ENCODE data around the gene SLC35F3.
A peak's percentile ranks its signal among the peaks of the same experiment; 100 is the strongest.

The SLC35F3 gene

GRCh38 chr1:234264832-234265231, 360.4 kb downstream of the SLC35F3 start:
- in situ Hi-C loops (cut with MboI; ENCODE audit: low pct_unique_long_range_greater_than_20kb, low sequenced_read_pairs, unreplicated experiment), result no loop called here
- no peak for TF ChIP-seq CTCF (IDR thresholded peaks at IDR 0.05; ENCODE audit: extremely low read depth, insufficient read depth, missing control alignments)
- no peak for DNase-seq (ENCODE audit: low spot score)

DNA sequence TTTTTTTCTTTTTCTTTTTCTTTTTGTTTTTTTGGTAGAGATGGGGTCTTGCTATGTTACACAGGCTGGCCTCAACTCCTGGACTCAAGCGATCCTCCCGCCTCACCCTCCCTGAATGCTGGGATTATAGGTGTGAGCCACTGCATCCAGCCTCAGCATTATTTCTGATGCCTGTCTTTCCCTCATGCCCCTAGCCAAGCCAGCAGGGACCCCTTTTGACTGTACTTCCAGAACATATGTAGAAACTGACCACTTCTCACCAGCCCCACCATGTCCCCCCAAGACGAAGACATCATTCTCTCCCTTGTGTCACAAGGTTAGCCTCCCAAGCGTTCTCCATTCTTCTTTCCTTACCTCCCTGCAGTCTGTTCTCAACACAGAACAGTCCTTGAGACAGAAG, 360.8 kb downstream of the SLC35F3 start:
- in situ Hi-C loops (cut with MboI; ENCODE audit: low pct_unique_long_range_greater_than_20kb, low sequenced_read_pairs, unreplicated experiment), result no loop called here
- DNase-seq (ENCODE audit: low spot score), result no peak
- TF ChIP-seq CTCF (IDR thresholded peaks at IDR 0.05; ENCODE audit: extremely low read depth, insufficient read depth, missing control alignments), result no peak

DNA sequence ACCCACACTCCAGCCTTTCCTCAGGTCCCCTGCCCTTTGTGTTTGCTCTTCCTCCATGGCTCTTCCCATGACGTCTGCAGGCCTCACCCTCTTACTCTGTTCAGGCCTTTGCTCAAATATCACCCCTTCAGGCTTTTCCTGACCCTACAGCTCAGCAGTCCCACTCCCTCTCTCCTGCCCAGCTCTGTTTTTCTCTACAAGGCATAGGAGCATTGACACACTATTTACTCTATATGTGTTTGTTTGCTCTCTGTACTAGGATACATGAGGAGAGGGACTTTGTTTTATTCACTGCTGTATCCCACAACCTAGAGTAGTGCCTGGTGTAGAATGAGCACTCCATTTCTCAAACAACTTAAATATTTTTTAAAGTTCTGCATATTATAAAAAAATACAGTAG, 361.4 kb downstream of the SLC35F3 start:
- DNase-seq (ENCODE audit: low spot score), result no peak
- in situ Hi-C loops (cut with MboI; ENCODE audit: low pct_unique_long_range_greater_than_20kb, low sequenced_read_pairs, unreplicated experiment), result no loop called here

DNA sequence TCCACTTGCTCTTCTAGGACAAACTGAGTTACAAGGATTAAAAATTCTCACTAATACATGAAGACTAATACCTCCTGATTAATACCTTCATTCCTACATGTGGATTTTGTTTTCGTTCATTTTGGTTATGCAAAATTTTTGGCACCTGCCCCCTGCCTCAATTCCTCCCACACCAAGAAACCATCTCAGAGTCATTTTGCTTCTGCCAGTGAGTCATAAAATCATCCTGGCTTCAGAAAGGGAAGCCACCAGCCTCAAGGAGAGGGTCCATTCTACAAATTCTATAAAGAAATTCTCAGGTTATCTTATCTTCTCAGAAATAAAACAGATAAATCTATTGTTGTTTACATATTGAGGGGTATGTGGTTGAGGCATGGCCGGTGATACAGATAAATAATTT, 365.6 kb downstream of the SLC35F3 start:
- in situ Hi-C loops (cut with MboI; ENCODE audit: low pct_unique_long_range_greater_than_20kb, low sequenced_read_pairs, unreplicated experiment), result no loop called here
- no peak for DNase-seq (ENCODE audit: low spot score)
- no peak for TF ChIP-seq CTCF (IDR thresholded peaks at IDR 0.05; ENCODE audit: extremely low read depth, insufficient read depth, missing control alignments)

More for the DNA sequence above, 361.4 kb downstream of the SLC35F3 start:
- no peak for TF ChIP-seq CTCF (IDR thresholded peaks at IDR 0.05; ENCODE audit: extremely low read depth, insufficient read depth, missing control alignments)

- in situ Hi-C loops (cut with MboI; ENCODE audit: low pct_unique_long_range_greater_than_20kb, low sequenced_read_pairs, unreplicated experiment), result no loop called here
- TF ChIP-seq CTCF (IDR thresholded peaks at IDR 0.05; ENCODE audit: extremely low read depth, insufficient read depth, missing control alignments), result no peak
- DNase-seq (ENCODE audit: low spot score), result no peak
Measured at GRCh38 chr1:234270581-234271242, 366.2 kb downstream of the SLC35F3 start.

GRCh38 chr1:234271243-234271606, 366.7 kb downstream of the SLC35F3 start:
- DNase-seq (ENCODE audit: low spot score), result peak; percentile 86
- in situ Hi-C loops (cut with MboI; ENCODE audit: low pct_unique_long_range_greater_than_20kb, low sequenced_read_pairs, unreplicated experiment), result no loop called here
- TF ChIP-seq CTCF (IDR thresholded peaks at IDR 0.05; ENCODE audit: extremely low read depth, insufficient read depth, missing control alignments), result no peak
